ENCODE data around the gene CRX.

- no peak for TF ChIP-seq CTCF (IDR thresholded peaks at IDR 0.05)
- no peak for TF ChIP-seq POLR2AphosphoS5 (IDR thresholded peaks at IDR 0.05)
- TF ChIP-seq POLR2A (IDR thresholded peaks at IDR 0.05): no peak
Observed at GRCh38 chr19:47836038-47836437, 14.3 kb downstream of the CRX start.

Measured in prostate gland (tissue), 2 donors.